Suprapubic skin (tissue), 4 donors: ENCODE data around the gene TRIM4. TPM values are rescaled to one million over a fixed set of nuclear protein-coding genes. Genes with fewer than 3 reads are reported as not detected.
"Not testable (repeated sequence)": the region's sequence is repeated elsewhere in the genome, so short reads cannot be mapped to it uniquely, and the experiment has no call there.

Source experiments
- DNase-seq, 2 donors: peaks; one replicate each; pipeline ENCODE4 v3.0.0-alpha.2; 2019; ENCODE audit warnings: low spot score in 2 of 2
- H3K27ac ChIP-seq: fragments of 200-600 bp; sonication (generic); one replicate; pipeline ENCODE4 v1.5.1; 2019
- H3K27me3 ChIP-seq: fragments of 200-600 bp; sonication (generic); one replicate; pipeline ENCODE4 v1.5.1; 2019
- H3K36me3 ChIP-seq: fragments of 200-600 bp; sonication (generic); one replicate; pipeline ENCODE4 v1.5.1; 2019
- H3K4me1 ChIP-seq: fragments of 200-600 bp; sonication (generic); one replicate; pipeline ENCODE4 v1.5.1; 2019
- H3K4me3 ChIP-seq: fragments of 200-600 bp; sonication (generic); one replicate; pipeline ENCODE4 v1.5.1; 2019; ENCODE audit warnings: mild to moderate bottlenecking
- H3K9me3 ChIP-seq: fragments of 200-600 bp; sonication (generic); one replicate; pipeline ENCODE4 v1.5.1; 2019
- EP300 ChIP-seq: sonication (generic); formaldehyde crosslinking; IDR thresholded peaks from one replicate; pipeline ENCODE4 v1.6.1; 2017; ENCODE audit warnings: antibody characterized with exemption
- POLR2A ChIP-seq, 2 donors: fragments of 450-650 bp; IDR thresholded peaks; one replicate each; pipeline ENCODE4 v1.6.1; 2017; ENCODE audit warnings: antibody characterized with exemption in 2 of 2, mild to moderate bottlenecking in 2 of 2, moderate library complexity in 2 of 2
- POLR2AphosphoS5 ChIP-seq, 3 donors: sonication (generic); formaldehyde crosslinking; IDR thresholded peaks; one replicate each; pipeline ENCODE4 v1.6.1; 2017; ENCODE audit warnings: antibody characterized with exemption in 3 of 3
- WGBS: methylation state at CpG from one replicate; pipeline ENCODE4 v1.1.5; 2018; 5-methylcytosine and 5-hydroxymethylcytosine counted together
- total RNA-seq, 4 donors: library from RNA; depleted of rRNA; stranded (reverse); fragments of >200 nt; gene quantifications; one replicate each; pipeline ENCODE4 v1.1.0, GENCODE V29; 2016
- TF ChIP-seq, protein P1 (sequence below), 2 donors: fragments of 200-600 bp in 1 of 2; fragments of 450-650 bp in 1 of 2; sonication (generic) in 1 of 2; IDR thresholded peaks; one replicate each; pipeline ENCODE4 v1.5.1; 2016 to 2019; ENCODE audit warnings: antibody characterized with exemption in 2 of 2, mild to moderate bottlenecking in 1 of 2, moderate library complexity in 1 of 2

The TRIM4 gene, protein sequence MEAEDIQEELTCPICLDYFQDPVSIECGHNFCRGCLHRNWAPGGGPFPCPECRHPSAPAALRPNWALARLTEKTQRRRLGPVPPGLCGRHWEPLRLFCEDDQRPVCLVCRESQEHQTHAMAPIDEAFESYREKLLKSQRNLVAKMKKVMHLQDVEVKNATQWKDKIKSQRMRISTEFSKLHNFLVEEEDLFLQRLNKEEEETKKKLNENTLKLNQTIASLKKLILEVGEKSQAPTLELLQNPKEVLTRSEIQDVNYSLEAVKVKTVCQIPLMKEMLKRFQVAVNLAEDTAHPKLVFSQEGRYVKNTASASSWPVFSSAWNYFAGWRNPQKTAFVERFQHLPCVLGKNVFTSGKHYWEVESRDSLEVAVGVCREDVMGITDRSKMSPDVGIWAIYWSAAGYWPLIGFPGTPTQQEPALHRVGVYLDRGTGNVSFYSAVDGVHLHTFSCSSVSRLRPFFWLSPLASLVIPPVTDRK
- 10 to 100 TPM; 40.2 to 56.7 (median 50.8) TPM for total RNA-seq

- no peaks in the 10 kb centered on the region for H3K36me3 ChIP-seq
- H3K27me3 ChIP-seq, result no peaks in the 10 kb centered on the region
- DNase-seq, result peak; percentile 94 to 96
- WGBS, result 0% methylated on average over 44 of the region's 81 CpGs
- peaks cover 43% of the 10 kb centered on the region for H3K4me1 ChIP-seq
- H3K27ac ChIP-seq, result peak within 1 kb of the TSS; percentile 95
- H3K4me3 ChIP-seq, result peak within 1 kb of the TSS; percentile 93
- TF ChIP-seq POLR2A (IDR thresholded peaks at IDR 0.05) (peak; percentile 58 to 87), EP300 (no peak), POLR2AphosphoS5 (IDR thresholded peaks at IDR 0.05) (peak; percentile 66 to 82 (median 71))
- TF ChIP-seq, protein P1, sequence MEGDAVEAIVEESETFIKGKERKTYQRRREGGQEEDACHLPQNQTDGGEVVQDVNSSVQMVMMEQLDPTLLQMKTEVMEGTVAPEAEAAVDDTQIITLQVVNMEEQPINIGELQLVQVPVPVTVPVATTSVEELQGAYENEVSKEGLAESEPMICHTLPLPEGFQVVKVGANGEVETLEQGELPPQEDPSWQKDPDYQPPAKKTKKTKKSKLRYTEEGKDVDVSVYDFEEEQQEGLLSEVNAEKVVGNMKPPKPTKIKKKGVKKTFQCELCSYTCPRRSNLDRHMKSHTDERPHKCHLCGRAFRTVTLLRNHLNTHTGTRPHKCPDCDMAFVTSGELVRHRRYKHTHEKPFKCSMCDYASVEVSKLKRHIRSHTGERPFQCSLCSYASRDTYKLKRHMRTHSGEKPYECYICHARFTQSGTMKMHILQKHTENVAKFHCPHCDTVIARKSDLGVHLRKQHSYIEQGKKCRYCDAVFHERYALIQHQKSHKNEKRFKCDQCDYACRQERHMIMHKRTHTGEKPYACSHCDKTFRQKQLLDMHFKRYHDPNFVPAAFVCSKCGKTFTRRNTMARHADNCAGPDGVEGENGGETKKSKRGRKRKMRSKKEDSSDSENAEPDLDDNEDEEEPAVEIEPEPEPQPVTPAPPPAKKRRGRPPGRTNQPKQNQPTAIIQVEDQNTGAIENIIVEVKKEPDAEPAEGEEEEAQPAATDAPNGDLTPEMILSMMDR (IDR thresholded peaks at IDR 0.05), result peak in 1 of 2 donors; percentile 30
- H3K9me3 ChIP-seq, result no peaks in the 10 kb centered on the region
These were observed at the start of gene TRIM4 for GRCh38 chr7:99918959-99919813. Gene TRIM4, minus strand, starts transcription at chr7:99919530. Its CDS starts 129 bp downstream, at chr7:99919401.

DNA sequence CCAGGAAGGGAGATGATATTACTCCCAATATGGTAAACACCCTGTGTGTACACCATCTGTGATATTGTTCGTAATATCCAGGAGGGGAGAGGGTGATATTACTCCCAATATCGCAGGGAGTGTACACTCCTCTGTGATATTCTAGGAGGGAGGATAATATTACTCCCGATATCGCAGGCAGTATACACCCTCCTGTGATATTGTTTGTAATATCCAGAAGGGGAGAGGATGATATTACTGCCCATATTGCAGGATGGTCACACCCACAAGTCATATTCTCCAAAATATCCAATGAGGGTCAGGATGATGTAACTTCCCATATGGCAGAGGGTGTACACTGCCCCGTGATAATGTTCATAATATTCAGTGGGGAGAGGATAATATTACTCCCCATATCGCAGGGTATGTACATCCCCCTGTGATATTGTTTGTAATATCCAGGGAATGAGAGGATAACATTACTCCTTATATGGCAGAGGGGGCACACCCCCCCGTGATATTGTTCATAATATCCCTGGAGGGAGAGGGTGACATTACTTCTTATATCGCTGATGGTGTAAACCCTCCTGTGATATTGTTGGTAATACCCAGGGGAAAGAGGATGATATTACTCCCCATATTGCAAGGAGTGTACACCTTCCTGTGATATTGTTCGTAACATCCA lies 39.4 kb upstream of the TRIM4 start:
- H3K27ac ChIP-seq, result no peak overlapping the region
- TF ChIP-seq, protein P1 (IDR thresholded peaks at IDR 0.05), result no peak
- TF ChIP-seq POLR2A (IDR thresholded peaks at IDR 0.05), result no peak
- TF ChIP-seq EP300, result no peak
- TF ChIP-seq POLR2AphosphoS5 (IDR thresholded peaks at IDR 0.05), result no peak
- 73% methylated on average over 9 of the region's 9 CpGs for WGBS

GRCh38 chr7:99955247-99955646 lies 35.9 kb upstream of the TRIM4 start:
- no peak for DNase-seq
- 82% methylated on average over 6 of the region's 6 CpGs for WGBS
- peak overlapping the region; percentile 53 for H3K27ac ChIP-seq

More for the DNA sequence above, 39.4 kb upstream of the TRIM4 start:
- Histone ChIP-seq H3K9me3 (no peaks in the 10 kb centered on the region), H3K36me3 (no peaks in the 10 kb centered on the region), H3K4me1 (no peaks in the 10 kb centered on the region), H3K4me3 (no peak overlapping the region), H3K27me3 (peaks cover 47% of the 10 kb centered on the region)
- DNase-seq, result no peak

GRCh38 chr7:99954643-99955042 lies 35.3 kb upstream of the TRIM4 start:
- peak overlapping the region; percentile 53 for H3K27ac ChIP-seq
- not testable (repeated sequence) for H3K9me3 ChIP-seq, H3K36me3 ChIP-seq, DNase-seq, H3K4me1 ChIP-seq, H3K4me3 ChIP-seq, H3K27me3 ChIP-seq
- WGBS, result 91% methylated on average over 7 of the region's 7 CpGs

More at GRCh38 chr7:99955247-99955646, 35.9 kb upstream of the TRIM4 start:
- H3K4me1 ChIP-seq, result peaks cover 4% of the 10 kb centered on the region
- no peaks in the 10 kb centered on the region for H3K9me3 ChIP-seq
- TF ChIP-seq POLR2A (IDR thresholded peaks at IDR 0.05), result no peak
- TF ChIP-seq, protein P1 (IDR thresholded peaks at IDR 0.05), result no peak
- TF ChIP-seq POLR2AphosphoS5 (IDR thresholded peaks at IDR 0.05), result no peak
- no peak for TF ChIP-seq EP300
- peaks cover 15% of the 10 kb centered on the region for H3K27me3 ChIP-seq
- H3K4me3 ChIP-seq, result no peak overlapping the region
- H3K36me3 ChIP-seq, result no peaks in the 10 kb centered on the region

- Histone ChIP-seq H3K4me3 (no peak overlapping the region), H3K27me3 (peaks cover 3% of the 10 kb centered on the region), H3K4me1 (peaks cover 4% of the 10 kb centered on the region), H3K36me3 (no peaks in the 10 kb centered on the region), H3K27ac (peak overlapping the region; percentile 71), H3K9me3 (no peaks in the 10 kb centered on the region)
- 70% methylated on average over 3 of the region's 3 CpGs for WGBS
- TF ChIP-seq, protein P1 (IDR thresholded peaks at IDR 0.05), result no peak
- TF ChIP-seq POLR2AphosphoS5 (IDR thresholded peaks at IDR 0.05), result peak in 2 of 3 donors; percentile 54 to 91
- peak in 1 of 2 donors; percentile 83 for DNase-seq
These were observed 34.3 kb upstream of the TRIM4 start for GRCh38 chr7:99953649-99954048.

GRCh38 chr7:99952649-99953048 lies 33.3 kb upstream of the TRIM4 start:
- DNase-seq, H3K27me3 ChIP-seq, H3K36me3 ChIP-seq, H3K9me3 ChIP-seq, H3K27ac ChIP-seq, H3K4me3 ChIP-seq, H3K4me1 ChIP-seq: not testable (repeated sequence)
- WGBS, result 81% methylated on average over 4 of the region's 4 CpGs

DNA sequence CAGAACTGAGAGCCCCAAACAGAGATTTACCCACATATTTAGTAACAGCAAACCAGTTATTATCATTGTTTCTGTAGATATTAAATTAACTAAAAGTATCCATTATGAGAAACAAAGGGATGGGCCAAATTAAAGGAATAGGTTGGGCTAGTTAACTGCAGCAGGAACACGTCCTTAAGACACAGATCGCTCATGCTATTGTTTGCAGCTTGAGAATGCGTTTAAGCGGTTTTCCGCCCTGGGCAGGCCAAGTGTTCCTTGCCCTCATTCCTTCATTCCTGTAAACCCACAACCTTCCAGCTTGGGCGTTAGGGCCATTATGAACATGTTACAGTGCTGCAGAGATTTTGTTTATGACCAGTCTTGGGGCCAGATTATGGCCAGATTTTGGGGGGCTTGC lies 31.5 kb upstream of the TRIM4 start:
- H3K9me3 ChIP-seq, H3K27ac ChIP-seq, H3K4me3 ChIP-seq, H3K36me3 ChIP-seq, DNase-seq, H3K27me3 ChIP-seq, H3K4me1 ChIP-seq: not testable (repeated sequence)
- WGBS, result 87% methylated on average over 6 of the region's 6 CpGs
